Heart left ventricle (tissue), 13 donors: ENCODE data around the gene SLC25A31.

Experiments
- CTCF ChIP-seq, 12 donors: fragments of 200-600 bp; sonication (generic) in 4 of 12; IDR thresholded peaks; one replicate each; pipeline versions ENCODE4 v1.5.0 to v1.8.0; 2018 to 2022; ENCODE audit warnings: antibody characterized with exemption in 12 of 12, mild to moderate bottlenecking in 5 of 12
- POLR2A ChIP-seq, 2 donors: fragments of 450-650 bp; IDR thresholded peaks; one replicate each; pipeline ENCODE4 v1.6.1; 2017; ENCODE audit warnings: antibody characterized with exemption in 2 of 2, mild to moderate bottlenecking in 2 of 2, moderate library complexity in 2 of 2
- donor health status: ischemic (EF 13 %, LVEDD 7.1; RV severe dilation, severe dysfunction).
- donor health status: DM: no; HTN: yes; CAD: no.
- donor health status: DM: no; HTN: no; CAD: no.
- donor health status: ischemic (EF 25% LVEDD 6.9; RV normal size, moderate dysfunction).
- donor health status: ischemic (EF 25% LVEDD 5.7; RV mildly dilated, moderate dysfunction).
- donor health status: ischemic (EF 35%, LVEDD 5.7; RV mildly dilated, moderate dysfunction).
- donor health status: nonischemic (EF 11% LVEDD 7.7; RV severe dilation, severe dysfunction).
- donor health status: DM: yes; HTN: yes; CAD: no.
- donor health status: PGD.
- donor health status: ischemic (EF 29% LVEDD 5.4; RV normal size, mild dysfunction).
- donor health status: nonischemic (EF 23%, LVEDD 6.1; RV moderate dilation, normal function).

- TF ChIP-seq CTCF (IDR thresholded peaks at IDR 0.05) (no peak), POLR2A (IDR thresholded peaks at IDR 0.05) (no peak)
Measured at GRCh38 chr4:127772769-127773671, 42.8 kb downstream of the SLC25A31 start.
